Activated CD4-positive, alpha-beta T cell treated with anti-CD3 and anti-CD28 coated beads for 4 hours (primary cell): ENCODE measurements around the gene RNASE13.
"Not testable (repeated sequence)": the region's sequence is repeated elsewhere in the genome, so short reads cannot be mapped to it uniquely, and the experiment has no call there.

Source experiments
- DNase-seq, 2 donors: peaks; one replicate each; pipeline ENCODE4 v3.0.0-alpha.2; 2020

The RNASE13 gene

DNA sequence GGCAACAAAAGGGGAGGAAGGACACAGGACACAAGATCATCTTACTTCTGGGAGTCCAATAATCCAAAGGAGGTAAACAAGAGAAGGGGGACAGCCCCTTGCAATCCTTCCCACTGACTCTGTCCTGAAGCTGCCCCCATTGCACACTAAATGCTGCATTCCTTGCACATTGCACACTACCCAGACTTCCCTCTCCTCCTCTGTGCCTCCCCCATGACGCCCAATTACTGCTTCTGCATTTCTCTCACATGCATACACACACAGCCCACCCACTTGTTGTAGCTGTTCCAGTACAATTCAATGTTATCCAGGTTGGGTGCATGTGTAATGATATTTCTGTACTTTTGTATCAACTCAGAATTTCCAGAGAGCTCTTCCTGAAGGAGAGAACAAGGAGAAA is 15.2 kb downstream of the RNASE13 start:
- DNase-seq, result no peak

DNA sequence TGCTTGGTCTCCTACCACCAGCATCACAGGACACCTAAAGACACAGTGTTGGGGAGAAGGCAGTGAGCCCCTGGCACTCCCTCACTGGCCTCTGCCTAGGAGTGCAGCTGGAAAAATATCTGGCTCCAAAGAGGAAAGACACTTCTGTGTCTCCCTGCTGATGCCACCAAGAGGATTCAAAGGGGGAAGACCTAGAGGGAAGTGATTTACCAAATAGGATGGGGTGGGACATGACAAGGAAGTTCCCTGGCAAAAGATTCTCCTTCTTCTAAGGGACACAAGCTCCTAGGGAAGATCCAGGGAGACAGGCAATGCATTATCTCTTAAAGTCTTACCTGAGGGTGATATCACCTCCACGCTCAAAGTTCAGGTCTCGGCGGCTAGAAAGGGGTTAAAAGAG is 15.8 kb downstream of the RNASE13 start:
- DNase-seq, result no peak

DNA sequence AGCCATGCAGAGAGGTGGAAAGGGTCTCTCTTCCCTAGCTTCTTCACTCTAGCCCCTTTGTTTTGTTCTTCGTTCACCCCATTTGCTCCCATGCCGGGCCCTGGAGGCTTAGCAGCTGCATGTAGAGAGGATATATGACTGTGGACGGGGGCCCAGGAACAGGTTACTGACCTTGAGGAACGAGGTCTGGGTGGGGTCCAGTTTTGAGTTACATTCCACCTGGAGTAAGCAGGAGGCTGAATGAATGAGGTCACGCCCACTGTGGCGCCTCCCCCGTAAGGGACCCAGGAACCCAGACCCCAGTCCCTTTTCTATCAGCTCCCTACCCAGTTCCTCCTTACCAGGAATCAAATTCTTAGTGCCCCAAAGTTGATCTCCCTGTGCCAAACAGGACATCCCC is 16.3 kb downstream of the RNASE13 start:
- no peak for DNase-seq

DNA sequence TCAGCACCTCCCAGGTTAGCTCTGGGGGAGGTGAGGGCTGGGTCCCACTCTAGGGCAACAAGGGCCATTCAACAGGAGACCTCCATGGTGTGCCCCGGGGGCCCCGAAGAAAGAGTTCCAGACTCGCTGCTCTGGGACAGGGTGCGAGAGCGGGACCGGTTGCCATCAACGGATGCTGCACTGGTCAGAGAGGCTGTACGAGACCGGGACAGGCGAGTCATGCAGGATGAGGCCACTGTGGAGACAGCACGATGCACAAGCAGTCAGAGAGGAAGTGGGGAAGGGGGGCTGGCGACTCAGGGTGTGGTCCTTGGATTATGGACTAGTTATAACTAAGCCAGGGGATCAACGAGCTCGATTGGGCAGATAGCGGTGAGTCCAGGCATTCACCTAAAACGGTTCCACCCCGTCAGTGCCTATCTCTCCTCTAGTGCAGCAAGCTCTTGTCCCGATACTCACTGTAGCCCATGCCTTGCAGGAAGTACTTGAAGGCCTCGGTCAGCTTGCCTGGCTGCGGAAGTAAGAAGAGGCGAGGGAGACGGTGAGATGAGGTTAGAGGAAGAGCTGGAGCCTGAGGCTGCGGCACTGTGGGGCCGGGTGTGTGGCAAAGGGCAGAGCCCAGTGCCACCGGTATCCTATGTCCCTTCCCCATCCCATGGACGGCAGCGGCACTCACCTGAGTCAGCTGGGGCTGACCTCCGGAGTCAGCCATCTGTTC is 16.9 kb downstream of the RNASE13 start:
- no peak for DNase-seq

DNA sequence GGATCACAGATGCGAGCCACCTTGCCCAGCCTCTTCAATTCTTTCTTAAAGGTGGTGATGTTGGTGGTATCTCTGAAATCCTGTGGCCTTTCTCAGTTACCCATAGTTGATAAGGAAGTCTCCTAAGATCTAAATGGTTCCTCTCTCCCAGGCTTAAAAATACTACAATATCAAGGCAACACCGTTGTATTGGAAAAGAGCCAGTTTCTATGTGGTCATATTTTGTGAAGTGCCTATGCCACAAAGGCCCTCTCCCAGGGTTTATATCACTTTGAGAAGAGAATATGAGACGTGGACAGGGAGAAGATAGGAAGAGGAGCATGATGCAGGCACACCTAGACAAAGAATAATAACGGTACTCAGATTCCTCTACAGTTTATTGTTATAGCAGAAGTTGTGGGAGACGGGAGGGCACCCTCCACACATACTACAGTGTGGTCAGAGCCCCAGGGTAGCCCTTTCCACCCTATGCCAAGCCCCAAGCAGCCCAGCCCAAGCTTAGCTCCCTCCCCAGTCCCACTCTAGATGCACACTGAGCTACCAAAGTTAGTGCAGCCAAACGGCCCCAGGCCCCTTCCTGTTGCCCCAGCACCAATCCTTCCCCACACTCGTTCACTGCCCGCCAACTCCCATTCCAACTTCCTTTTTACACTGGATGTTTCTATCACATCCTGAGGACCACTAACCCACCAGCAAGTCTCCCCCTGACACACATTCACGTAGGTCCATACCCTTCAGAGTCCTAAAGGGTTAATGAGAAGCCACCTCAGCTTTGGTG is 18.0 kb downstream of the RNASE13 start:
- no peak for DNase-seq

DNA sequence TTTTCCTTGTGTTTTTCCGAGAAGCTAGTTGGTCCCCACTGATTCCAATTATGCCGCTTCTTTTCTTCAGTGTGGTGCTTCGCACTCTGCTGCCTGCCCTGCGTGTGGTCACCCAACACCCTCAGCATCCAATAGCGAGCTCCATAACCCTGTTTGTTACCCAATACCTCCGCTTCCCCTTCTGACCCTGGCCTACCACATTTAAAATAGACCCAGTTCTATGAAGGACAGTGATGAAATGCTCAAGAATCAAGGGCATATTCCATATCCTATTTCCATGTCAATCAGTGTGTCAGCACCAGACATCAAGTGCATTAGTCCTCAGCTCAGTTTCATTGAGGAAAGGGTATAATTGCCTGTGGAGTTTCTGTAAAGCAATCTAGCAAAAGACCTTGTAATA is 19.3 kb downstream of the RNASE13 start:
- DNase-seq, result no peak

DNA sequence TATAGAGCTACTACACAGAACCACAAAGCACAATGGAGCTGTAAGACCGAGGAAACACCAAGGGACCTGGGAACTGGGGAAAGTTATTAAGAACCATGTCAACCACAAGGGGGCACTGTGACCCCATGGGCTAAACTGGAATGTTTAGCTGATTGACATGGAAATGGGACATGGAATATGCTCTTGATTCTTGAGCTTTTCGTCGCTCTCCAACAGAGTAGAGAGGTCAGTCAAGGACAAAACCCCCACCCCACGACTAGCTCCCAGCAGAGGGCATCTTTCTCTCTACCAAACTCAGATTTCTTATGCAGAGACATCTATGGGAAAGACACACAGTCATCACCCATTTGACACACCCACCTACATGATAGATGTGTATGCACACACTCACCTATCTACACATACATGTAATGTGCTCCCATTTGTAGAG is 19.8 kb downstream of the RNASE13 start:
- DNase-seq, result peak; percentile 80 to 88

DNA sequence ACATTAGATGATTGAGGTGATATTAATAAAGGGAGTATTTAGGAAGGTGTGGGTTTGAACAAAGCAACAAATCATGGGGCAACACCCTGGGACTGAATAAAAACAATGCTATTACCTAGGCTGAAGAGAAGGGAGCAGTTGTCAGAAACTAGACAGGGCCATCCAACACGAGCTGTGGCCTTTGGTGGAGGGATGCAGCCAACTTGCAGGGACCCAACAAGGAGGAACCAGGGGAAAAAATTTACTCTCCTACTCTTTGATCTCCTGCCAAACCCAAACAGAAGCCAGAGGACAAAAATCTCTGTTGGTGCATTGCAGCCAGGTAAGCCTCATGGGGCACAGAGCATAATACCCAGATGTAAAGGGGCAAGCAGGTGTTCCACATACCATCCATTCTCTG is 23.5 kb downstream of the RNASE13 start:
- no peak for DNase-seq

DNA sequence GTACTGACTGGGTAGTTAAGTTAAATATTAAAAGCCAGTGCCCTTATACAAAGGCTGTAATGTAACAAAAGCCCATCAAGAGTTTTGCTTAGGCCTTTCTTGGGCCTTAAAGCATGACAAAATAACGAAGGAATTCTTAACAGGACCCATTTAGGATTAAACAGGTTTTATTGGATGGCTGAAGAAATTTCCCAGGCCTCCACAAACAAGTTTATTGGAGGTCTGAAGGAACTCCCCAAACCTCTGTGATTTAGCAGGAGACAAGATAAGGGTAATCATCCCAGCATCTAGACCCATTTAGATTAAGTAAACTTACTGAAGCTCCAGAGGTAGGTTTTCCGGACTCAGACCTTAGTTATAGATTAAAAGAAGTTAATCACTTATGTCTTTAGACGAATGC is 24.9 kb downstream of the RNASE13 start:
- DNase-seq, result not testable (repeated sequence)

DNA sequence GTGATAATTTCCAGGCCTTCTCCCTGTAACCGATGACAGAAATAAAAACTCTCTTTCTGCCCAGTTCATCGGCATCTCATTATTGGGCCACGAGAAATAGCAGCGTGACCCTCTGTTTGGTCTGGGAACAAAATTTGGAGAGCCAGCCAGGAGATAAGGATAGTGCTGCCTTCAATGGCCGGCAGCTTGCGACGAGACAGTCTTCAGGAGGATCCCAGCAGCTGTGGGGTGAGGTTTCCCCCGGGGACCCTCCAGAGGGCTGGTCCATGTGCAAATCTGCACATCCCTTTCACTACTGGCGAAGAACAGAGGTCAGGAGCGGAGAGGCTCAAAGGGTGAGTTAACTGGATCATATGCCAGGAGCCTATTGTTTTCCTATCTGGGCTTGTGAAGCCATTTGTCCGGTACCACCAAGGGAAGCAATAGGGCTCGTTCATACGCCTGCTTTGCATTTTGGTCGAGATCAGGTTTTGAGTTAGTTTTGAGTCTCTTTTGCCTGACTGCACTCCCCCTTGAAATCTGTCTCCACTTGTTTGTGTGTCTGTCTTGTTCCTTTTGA is 30.7 kb downstream of the RNASE13 start:
- no peak for DNase-seq

DNA sequence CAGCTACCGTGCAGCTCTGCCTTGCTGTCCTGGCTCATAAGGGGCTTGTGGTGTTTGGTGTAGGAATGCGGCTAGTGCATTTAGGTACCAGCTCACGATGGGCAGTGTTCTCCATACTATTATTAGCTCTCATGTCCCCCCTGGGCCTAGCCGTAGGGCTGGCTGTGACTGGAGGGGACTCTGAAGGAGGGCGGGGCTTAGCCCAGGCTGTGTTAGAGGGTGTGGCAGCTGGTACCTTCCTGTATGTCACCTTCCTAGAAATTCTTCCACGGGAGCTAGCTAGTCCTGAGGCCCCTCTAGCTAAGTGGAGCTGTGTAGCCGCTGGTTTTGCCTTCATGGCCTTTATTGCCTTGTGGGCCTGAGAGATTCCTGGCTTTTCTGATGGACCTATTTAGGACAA is 33.4 kb downstream of the RNASE13 start:
- no peak for DNase-seq

DNA sequence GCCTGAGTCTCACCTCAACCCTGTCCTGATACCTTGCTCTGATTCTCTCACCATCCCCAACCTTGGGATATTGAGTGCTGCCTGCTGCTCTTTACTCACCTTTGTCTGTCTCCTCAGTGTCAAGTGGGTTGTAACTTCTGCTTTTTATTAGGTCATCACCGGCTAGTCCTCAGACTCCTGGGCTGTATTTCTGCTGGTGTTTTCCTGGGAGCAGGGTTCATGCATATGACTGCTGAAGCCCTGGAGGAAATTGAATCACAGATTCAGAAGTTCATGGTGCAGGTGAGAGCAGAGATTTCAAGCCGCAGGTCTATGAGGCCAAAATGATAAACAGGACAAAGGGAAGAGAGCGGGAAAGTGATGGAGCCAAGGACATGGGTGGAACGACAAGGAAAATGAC is 35.0 kb downstream of the RNASE13 start:
- no peak for DNase-seq

DNA sequence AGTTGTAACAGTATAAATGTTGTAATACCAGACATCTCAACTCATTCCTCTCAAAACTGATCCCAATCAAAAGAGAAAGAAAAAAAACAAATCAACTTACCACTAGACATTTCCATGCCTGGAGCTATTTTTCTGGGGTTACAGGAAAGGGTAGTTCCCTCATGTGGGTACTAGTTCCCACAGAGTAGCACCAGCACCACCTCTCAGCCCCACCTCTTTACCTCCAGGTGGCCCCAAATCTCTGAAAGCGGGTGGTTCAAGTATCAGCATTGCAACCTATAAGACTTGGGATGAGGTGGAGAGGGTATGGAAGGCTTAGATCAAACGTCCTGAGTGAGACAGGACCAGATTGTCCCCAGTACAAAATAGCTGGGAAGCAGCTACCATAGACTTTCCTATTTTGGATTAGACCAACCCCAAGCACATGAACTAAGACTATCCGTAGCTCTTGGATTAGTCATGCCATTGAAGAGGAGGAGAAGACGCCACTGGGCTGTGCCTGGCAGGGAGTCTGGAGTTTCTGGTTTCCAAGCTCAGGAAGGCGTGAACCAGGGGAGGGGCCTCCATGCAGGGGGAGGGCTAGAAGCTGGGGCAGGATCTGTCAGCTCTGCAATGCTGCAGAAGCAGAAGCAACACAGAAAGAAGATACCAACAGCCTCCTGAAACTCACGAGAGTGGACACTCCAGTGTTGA is 35.8 kb downstream of the RNASE13 start, which contains the start of gene SLC39A2:
TSS of gene SLC39A2 (plus strand) at position 620 of the 693 bp plus-strand sequence. CDS start 154 bp downstream, outside the sequence.
- no peak for DNase-seq

DNA sequence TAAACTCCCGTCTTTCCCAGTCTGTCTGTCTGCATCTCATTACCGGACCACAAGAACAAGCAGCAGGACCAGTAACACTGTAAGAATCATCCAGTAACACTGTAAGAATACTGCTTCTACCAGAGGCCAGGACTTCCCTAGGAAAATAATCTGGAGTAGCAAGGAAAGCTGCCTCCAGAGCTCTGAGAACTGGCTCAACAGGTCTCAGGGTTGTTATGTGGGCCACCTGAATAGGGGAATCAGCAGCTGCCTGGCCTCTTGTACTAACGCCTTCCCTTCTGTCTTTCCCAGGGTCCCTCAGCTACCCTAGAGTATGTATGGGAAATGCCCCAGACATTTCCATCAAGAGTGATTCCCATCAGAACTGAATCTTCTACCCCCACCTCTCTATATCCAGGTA is 36.5 kb downstream of the RNASE13 start:
- DNase-seq, result no peak

DNA sequence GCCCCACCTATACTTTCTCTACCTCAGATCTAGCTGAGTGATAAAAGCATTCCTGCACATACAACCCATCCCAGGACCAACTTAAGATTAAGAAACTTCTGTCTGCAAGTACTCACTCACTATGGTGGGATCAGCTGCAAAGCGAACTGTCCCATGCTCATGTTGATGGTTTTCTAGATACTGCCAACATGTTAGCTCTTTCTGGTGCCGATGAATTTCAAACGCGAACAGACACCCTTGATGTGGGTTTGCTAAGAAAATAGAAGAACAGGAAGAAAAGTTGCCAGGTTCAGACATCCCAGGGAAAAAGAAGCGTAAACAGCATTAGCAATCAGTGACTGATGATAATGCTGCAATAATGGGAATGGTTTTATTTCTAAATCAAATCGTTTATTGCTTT is 37.0 kb downstream of the RNASE13 start:
- DNase-seq, result no peak

DNA sequence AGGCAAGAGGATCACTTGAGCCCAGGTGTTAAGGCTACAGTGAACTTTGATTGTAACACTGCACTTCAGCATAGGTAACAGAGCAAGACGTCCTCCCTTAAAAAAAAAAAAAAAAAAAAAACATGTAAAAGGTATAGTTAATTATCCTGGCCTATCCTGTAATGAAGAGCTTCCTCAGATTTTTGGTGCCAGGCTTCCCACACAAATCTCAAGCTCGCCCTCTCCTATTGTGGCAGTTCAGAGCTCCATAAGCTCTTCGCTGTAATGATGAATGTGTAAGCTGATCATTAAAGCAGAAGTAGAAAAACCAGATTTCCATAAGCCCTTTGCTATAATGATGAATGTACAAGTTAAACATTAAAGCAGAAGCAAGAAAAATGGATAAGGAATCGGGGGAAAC is 37.5 kb downstream of the RNASE13 start:
- DNase-seq, result no peak

DNA sequence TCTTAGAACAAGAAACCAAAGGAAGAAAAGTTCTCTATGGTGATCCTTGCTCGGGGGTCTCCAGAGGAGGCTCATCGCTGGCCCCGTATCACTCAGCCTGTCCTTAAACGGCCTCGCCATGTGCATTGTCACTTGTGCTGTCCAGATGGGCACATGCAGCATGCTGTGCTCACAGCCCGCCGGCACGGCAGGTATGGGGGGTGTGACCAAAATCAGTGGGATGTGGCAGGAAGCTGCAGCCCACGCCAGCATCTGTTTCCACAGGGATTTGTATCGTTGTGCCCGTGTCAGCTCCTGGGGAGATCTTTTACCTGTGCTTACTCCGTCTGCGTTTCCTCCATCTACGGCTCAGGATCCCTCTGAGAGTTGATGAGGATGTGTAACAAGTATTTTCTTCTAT is 38.1 kb downstream of the RNASE13 start:
- no peak for DNase-seq

DNA sequence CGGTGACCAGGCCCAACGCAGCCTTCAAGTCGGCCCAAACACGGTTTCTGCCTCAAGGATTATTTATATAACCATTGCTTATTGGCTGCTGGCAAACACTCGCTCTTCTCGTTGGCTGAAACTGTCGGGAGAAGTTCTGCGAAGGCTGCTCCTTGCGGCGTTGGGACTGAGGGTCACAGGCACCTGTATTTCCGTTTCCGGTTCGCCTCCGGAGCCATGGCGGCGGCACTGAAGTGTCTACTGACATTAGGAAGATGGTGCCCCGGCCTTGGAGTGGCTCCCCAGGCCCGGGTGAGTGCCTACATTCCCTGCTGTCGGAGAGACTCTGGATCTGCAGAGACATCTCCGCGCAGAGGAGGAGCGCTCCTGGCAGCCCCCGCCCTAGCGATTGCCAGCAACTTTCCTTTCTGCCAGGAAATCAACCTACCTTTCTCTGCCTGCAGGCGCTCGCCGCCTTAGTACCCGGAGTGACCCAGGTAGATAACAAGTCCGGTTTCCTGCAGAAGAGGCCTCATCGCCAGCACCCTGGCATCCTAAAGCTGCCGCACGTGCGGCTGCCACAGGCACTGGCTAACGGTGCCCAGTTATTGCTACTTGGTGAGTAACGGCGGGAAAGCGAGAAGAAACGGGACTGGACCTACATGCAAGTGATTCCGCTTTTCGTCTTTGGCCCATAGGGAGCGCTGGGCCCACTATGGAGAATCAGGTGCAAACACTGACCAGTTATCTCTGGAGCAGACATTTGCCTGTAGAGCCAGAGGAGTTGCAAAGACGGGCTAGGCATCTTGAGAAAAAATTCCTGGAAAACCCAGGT is 44.6 kb downstream of the RNASE13 start, which contains the start of gene METTL17:
TSS of gene METTL17 (plus strand) at position 194 of the 814 bp plus-strand sequence. CDS start at position 217, 23 bp downstream.
- peak; percentile 75 to 80 for DNase-seq

DNA sequence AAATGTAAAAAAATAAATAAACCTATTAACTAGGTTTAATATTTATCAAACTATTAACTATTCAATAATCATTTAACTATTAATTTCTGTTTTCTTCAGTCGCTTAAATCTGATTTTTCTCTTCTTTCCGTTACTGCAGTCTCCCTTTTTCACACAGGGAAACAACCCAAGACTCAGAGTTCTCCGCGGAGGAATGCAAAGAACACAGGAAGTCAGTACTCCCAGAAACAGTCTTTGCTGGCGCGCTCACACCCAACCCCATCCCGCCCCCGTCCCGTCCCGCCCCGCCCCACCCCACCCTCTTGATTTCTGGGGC is 45.2 kb downstream of the RNASE13 start:
- DNase-seq, result no peak

DNA sequence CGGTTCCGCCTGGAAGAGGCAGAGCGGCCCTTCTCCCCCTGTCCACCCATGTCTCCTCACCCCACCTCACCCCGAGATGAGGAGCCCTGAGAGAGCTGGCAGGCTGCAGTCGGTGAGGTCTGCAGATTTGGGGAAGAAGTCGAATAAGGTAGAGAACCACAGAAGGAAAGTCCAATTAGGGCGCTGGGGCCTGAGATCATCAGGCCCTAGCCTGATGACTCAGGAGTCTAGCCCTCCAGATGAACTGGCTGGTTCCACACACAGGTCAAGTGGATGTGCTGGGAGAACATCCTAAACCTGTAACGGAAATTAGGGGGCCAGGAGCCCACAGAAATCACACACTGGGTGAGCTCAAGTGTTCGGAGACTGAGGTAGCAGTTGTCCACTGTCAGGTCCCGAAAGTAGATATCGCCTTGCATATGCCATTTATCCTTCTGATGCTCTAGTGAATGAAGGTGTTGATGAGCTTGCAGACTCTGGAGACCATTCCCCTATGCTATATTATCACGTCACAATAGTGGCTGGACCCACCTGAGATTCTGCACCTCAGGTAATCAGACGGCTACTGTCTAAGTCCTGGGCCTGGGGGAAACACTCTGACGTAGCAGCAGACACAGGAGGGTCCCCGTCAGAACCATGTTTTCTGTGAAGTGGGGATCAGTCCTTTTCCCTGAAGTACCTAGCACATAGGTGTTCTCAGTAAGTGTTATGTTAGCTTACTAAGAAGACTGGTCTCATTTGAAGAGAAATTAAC is 45.7 kb downstream of the RNASE13 start:
- no peak for DNase-seq

DNA sequence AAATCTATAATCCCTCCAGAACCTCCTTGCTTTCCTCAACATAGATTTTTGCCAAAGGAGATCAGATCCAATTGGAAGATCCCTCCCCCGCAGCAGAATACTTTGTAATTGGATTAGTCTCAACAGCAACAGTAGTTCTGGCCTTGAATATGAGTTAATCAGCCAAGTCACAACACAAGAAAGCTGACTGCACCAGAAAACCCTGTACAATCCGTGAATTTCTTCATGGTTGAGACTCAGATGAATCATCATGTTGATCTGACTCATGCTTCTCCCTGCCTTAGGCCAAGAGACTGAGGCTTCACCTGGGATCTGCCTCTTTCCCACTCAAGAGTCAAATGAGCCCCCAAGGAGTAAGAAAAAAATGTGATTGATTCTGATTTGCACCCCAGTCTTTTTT is 47.8 kb downstream of the RNASE13 start:
- DNase-seq, result no peak

DNA sequence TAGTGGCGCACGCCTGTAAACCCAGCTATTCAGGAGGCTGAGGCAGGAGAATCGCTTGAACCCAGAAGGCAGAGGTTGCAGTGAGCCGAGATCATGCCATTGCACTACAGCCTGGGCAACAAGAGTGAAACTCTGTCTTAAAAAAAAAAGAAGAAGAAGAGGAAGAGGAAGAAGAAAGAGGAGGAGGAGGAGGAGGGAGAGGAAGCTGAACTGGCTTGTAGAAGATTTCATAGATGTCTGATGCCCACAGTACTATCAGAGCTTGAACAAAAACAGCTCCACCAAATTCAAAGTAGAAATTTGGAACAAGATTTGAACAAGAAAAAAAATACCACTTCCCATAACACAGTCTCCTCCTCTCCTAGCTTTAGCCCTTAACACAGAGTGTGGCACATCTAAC is 49.0 kb downstream of the RNASE13 start:
- DNase-seq, result not testable (repeated sequence)
